HG03135 (cell line): ENCODE measurements around the gene DDR1.
"Not testable (repeated sequence)": the region's sequence is repeated elsewhere in the genome, so short reads cannot be mapped to it uniquely, and the experiment has no call there.

ENCODE experiments used
- ATAC-seq: cut with Tn5 transposase; IDR thresholded peaks from one replicate; pipeline ENCODE4 v1.9.1; 2021; ENCODE audit warnings: mild to moderate bottlenecking, moderate library complexity; ENCODE audit not compliant: unreplicated experiment

DDR1 gene

GRCh38 chr6:30852459-30852858, 31.9 kb upstream of the DDR1 start:
- ATAC-seq = not testable (repeated sequence)

GRCh38 chr6:30854285-30855040, 29.9 kb upstream of the DDR1 start:
- no peak for ATAC-seq

- no peak for ATAC-seq
Observed at GRCh38 chr6:30855429-30856075, 28.8 kb upstream of the DDR1 start.

GRCh38 chr6:30857112-30857511, 27.2 kb upstream of the DDR1 start:
- no peak for ATAC-seq

GRCh38 chr6:30857549-30857948, 26.8 kb upstream of the DDR1 start:
- no peak for ATAC-seq

- ATAC-seq = not testable (repeated sequence)
Observed at GRCh38 chr6:30859726-30860125, 24.6 kb upstream of the DDR1 start.

GRCh38 chr6:30861257-30862048, 22.9 kb upstream of the DDR1 start:
- ATAC-seq = no peak

- no peak for ATAC-seq
Observed at GRCh38 chr6:30862156-30862875, 22.0 kb upstream of the DDR1 start.

- ATAC-seq = no peak
Observed at GRCh38 chr6:30864325-30864724, 20.0 kb upstream of the DDR1 start.

- ATAC-seq = not testable (repeated sequence)
Observed at GRCh38 chr6:30869241-30869749, 15.0 kb upstream of the DDR1 start.

- ATAC-seq = no peak
Observed at GRCh38 chr6:30870546-30870945, 13.8 kb upstream of the DDR1 start.

- ATAC-seq = no peak
Observed at GRCh38 chr6:30871592-30872183, 12.6 kb upstream of the DDR1 start.

GRCh38 chr6:30873137-30873640, 11.1 kb upstream of the DDR1 start:
- ATAC-seq = no peak

- not testable (repeated sequence) for ATAC-seq
Observed at GRCh38 chr6:30873795-30874194, 10.5 kb upstream of the DDR1 start.

GRCh38 chr6:30875244-30876038, 8.9 kb upstream of the DDR1 start:
- ATAC-seq = no peak

- no peak for ATAC-seq
Observed at GRCh38 chr6:30876039-30876730, 8.1 kb upstream of the DDR1 start.

- ATAC-seq = no peak
Observed at GRCh38 chr6:30877419-30878262, 6.7 kb upstream of the DDR1 start.
